BE2C (cell line): ENCODE data around the gene MYO7B.

ENCODE experiments used
- DNase-seq: peaks from one replicate; pipeline ENCODE4 v3.0.0-alpha.2; 2020
- H3K27me3 ChIP-seq: fragments of 250-450 bp; sonication (Bioruptor Pico); 2 replicates; pipeline ENCODE4 v1.5.1; 2020; ENCODE audit warnings: mild to moderate bottlenecking
- H3K36me3 ChIP-seq: fragments of 250-450 bp; sonication (Bioruptor Pico); 2 replicates; pipeline ENCODE4 v1.5.1; 2020; ENCODE audit warnings: mild to moderate bottlenecking
- H3K4me1 ChIP-seq: fragments of 250-450 bp; sonication (Bioruptor Pico); 2 replicates; pipeline ENCODE4 v1.5.1; 2020
- H3K4me3 ChIP-seq: 2 replicates; pipeline ENCODE4 v1.5.1; 2011; ENCODE audit warnings: low read depth, low read length
- H3K9me3 ChIP-seq: fragments of 250-450 bp; sonication (Bioruptor Pico); 2 replicates; pipeline ENCODE4 v1.5.1; 2020
- TF ChIP-seq, protein P1 (sequence below): IDR thresholded peaks from 2 replicates; pipeline ENCODE4 v1.5.1; 2012; ENCODE audit warnings: mild to moderate bottlenecking, low read depth, low read length

The MYO7B gene

GRCh38 chr2:127631541-127631996 lies 96.1 kb downstream of the MYO7B start:
- H3K9me3 ChIP-seq, result no peaks in the 10 kb centered on the region
- H3K4me1 ChIP-seq, result no peaks in the 10 kb centered on the region; the same call in 1 of the 2 replicates
- no peak for DNase-seq
- H3K36me3 ChIP-seq, result no peaks in the 10 kb centered on the region
- H3K4me3 ChIP-seq, result no peak overlapping the region
- H3K27me3 ChIP-seq, result no peaks in the 10 kb centered on the region
- TF ChIP-seq, protein P1, sequence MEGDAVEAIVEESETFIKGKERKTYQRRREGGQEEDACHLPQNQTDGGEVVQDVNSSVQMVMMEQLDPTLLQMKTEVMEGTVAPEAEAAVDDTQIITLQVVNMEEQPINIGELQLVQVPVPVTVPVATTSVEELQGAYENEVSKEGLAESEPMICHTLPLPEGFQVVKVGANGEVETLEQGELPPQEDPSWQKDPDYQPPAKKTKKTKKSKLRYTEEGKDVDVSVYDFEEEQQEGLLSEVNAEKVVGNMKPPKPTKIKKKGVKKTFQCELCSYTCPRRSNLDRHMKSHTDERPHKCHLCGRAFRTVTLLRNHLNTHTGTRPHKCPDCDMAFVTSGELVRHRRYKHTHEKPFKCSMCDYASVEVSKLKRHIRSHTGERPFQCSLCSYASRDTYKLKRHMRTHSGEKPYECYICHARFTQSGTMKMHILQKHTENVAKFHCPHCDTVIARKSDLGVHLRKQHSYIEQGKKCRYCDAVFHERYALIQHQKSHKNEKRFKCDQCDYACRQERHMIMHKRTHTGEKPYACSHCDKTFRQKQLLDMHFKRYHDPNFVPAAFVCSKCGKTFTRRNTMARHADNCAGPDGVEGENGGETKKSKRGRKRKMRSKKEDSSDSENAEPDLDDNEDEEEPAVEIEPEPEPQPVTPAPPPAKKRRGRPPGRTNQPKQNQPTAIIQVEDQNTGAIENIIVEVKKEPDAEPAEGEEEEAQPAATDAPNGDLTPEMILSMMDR, result no peak

- Histone ChIP-seq H3K27me3 (no peaks in the 10 kb centered on the region), H3K4me1 (no peaks in the 10 kb centered on the region; the same call in 1 of the 2 replicates), H3K9me3 (no peaks in the 10 kb centered on the region), H3K4me3 (no peak overlapping the region), H3K36me3 (no peaks in the 10 kb centered on the region)
- TF ChIP-seq, protein P1, result no peak
- no peak for DNase-seq
Observed at GRCh38 chr2:127631997-127632581, 96.6 kb downstream of the MYO7B start.

DNA sequence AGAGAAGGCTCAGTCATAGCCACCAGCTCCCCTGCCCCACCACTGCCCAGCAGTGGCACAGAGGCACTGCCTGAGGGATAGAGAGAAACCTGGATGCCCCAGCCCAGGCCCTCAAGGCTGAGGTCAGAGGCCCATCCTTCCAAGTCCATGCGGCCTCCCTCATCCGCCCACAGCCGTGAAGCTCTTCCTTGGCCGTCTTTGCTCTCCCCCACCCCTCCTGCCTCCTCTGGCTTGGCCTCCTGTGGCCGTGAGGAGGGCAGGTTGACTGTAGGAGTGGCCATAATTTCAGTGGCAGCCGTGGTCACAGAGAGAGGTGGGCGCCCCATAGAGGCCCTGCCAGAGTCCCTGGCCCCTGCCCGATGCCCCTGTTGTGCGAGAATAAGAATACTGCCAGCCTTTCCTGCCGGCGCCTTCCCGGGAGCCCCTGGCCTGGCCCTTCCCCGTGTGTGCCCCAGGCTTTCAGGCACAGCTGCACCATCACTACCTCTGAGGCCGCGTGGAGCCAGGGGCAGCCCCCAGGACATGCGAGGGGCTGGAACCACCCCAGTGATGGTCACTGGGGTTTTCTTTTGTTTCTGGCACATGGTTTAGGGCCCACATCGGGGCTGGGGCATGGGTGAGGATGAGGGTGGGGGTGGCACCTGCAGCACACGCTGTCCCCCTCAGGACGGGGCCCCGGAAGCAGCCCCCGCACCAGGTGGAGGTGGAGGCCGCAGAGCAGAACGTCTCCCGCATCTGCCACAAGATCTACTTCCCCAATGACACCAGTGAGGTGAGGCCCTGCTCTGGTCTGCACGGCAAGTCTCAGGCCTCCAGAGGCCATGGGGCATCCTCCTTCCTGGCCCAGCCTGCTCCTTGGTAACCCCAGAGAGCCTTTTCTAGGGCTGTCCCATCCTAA lies 97.4 kb downstream of the MYO7B start:
- no peaks in the 10 kb centered on the region; the same call in 1 of the 2 replicates for H3K4me1 ChIP-seq
- H3K36me3 ChIP-seq, result no peaks in the 10 kb centered on the region
- H3K4me3 ChIP-seq, result no peak overlapping the region
- no peaks in the 10 kb centered on the region for H3K27me3 ChIP-seq
- no peaks in the 10 kb centered on the region for H3K9me3 ChIP-seq
- DNase-seq, result no peak
- TF ChIP-seq, protein P1, result no peak

- no peak for DNase-seq
- no peaks in the 10 kb centered on the region for H3K9me3 ChIP-seq
- no peak overlapping the region for H3K4me3 ChIP-seq
- TF ChIP-seq, protein P1, result no peak
- H3K36me3 ChIP-seq, result no peaks in the 10 kb centered on the region
- no peaks in the 10 kb centered on the region; the same call in 1 of the 2 replicates for H3K4me1 ChIP-seq
- H3K27me3 ChIP-seq, result no peaks in the 10 kb centered on the region
Observed at GRCh38 chr2:127633556-127634065, 98.1 kb downstream of the MYO7B start.

DNA sequence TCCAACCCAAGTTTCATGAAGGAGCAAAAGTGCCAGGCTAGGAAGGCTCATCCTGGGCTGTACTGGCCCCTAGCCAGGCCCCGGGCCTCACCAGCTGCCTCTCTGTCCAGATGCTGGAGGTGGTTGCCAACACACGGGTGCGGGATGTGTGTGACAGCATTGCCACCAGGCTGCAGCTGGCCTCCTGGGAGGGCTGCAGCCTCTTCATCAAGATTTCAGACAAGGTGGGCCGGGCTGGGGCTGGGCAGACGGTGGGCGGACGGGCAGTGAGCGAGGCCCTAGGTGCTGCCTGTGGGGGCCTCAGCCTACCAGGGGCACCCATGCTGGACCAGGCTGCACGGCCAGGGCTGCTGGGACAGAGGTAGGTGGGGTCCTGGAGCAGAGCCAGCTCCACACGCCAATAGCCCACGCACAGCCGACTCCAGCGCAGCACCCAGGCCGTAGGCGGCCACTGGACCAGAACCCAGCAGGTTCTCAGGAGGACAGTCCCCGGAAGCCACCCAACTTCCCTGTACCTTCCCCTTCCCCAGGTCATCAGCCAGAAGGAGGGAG lies 98.7 kb downstream of the MYO7B start:
- Histone ChIP-seq H3K36me3 (no peaks in the 10 kb centered on the region), H3K4me3 (no peak overlapping the region), H3K4me1 (no peaks in the 10 kb centered on the region; the same call in 1 of the 2 replicates), H3K9me3 (no peaks in the 10 kb centered on the region), H3K27me3 (no peaks in the 10 kb centered on the region)
- DNase-seq, result peak; percentile 70
- TF ChIP-seq, protein P1, result no peak
